ENCODE data around the gene ZNRF4. TPM values are rescaled to one million over a fixed set of nuclear protein-coding genes. Genes with fewer than 3 reads are reported as not detected.

ZNRF4 gene
- total and polyA plus RNA-seq, 10 of the 15 experiments (the other 5 are each of a cell fraction or from before 2014, with no cell fraction given) = not detected

DNA sequence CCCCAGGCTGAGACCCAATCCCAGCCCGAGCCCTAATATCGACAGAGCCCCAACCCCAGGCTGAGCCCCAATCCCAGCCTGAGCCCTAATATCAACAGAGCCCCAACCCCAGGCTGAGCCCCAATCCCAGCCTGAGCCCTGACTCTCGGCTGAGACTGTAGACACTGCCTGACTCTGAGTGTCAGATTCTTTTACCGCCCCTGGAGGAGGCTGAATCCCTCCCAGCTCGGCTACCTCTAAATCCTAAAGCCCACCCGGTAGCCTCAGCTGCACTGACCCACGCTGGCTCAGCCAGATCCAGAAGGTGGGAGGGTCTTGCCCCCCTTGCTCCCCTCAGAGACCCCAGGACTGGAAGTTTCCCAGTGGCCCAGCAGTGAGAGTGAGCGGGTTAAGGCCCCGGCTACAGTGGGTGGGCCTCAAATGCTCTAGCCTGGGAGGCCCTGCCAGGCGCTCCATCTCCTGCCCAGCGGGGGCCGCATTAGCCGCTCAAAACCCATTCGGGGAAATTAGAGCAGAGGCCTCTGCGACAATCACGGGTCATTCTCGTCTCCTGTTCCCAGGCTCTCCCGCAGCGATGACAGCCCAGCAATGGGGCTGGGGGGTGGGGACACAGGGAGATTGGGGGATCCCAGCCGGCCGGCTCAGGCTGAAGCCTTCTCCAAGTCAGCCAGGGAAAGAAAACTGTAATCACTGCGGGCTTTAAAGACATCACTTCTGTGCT is 43.8 kb downstream of the ZNRF4 start (continued):
- TF ChIP-seq, protein P1, sequence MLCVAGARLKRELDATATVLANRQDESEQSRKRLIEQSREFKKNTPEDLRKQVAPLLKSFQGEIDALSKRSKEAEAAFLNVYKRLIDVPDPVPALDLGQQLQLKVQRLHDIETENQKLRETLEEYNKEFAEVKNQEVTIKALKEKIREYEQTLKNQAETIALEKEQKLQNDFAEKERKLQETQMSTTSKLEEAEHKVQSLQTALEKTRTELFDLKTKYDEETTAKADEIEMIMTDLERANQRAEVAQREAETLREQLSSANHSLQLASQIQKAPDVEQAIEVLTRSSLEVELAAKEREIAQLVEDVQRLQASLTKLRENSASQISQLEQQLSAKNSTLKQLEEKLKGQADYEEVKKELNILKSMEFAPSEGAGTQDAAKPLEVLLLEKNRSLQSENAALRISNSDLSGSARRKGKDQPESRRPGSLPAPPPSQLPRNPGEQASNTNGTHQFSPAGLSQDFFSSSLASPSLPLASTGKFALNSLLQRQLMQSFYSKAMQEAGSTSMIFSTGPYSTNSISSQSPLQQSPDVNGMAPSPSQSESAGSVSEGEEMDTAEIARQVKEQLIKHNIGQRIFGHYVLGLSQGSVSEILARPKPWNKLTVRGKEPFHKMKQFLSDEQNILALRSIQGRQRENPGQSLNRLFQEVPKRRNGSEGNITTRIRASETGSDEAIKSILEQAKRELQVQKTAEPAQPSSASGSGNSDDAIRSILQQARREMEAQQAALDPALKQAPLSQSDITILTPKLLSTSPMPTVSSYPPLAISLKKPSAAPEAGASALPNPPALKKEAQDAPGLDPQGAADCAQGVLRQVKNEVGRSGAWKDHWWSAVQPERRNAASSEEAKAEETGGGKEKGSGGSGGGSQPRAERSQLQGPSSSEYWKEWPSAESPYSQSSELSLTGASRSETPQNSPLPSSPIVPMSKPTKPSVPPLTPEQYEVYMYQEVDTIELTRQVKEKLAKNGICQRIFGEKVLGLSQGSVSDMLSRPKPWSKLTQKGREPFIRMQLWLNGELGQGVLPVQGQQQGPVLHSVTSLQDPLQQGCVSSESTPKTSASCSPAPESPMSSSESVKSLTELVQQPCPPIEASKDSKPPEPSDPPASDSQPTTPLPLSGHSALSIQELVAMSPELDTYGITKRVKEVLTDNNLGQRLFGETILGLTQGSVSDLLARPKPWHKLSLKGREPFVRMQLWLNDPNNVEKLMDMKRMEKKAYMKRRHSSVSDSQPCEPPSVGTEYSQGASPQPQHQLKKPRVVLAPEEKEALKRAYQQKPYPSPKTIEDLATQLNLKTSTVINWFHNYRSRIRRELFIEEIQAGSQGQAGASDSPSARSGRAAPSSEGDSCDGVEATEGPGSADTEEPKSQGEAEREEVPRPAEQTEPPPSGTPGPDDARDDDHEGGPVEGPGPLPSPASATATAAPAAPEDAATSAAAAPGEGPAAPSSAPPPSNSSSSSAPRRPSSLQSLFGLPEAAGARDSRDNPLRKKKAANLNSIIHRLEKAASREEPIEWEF (IDR thresholded peaks at IDR 0.05; ENCODE audit: insufficient replicate concordance, low read depth, low read length) = no peak
- TF ChIP-seq TCF12 (IDR thresholded peaks at IDR 0.05; ENCODE audit: low read depth, low read length) (no peak), CBFB (IDR thresholded peaks at IDR 0.05; ENCODE audit: low read depth) (no peak), PAX8 (IDR thresholded peaks at IDR 0.05) (no peak), NFYA (IDR thresholded peaks at IDR 0.05; ENCODE audit: borderline replicate concordance, low read depth, low read length) (no peak)
- TF ChIP-seq, protein P2, sequence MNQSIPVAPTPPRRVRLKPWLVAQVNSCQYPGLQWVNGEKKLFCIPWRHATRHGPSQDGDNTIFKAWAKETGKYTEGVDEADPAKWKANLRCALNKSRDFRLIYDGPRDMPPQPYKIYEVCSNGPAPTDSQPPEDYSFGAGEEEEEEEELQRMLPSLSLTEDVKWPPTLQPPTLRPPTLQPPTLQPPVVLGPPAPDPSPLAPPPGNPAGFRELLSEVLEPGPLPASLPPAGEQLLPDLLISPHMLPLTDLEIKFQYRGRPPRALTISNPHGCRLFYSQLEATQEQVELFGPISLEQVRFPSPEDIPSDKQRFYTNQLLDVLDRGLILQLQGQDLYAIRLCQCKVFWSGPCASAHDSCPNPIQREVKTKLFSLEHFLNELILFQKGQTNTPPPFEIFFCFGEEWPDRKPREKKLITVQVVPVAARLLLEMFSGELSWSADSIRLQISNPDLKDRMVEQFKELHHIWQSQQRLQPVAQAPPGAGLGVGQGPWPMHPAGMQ (IDR thresholded peaks at IDR 0.05; ENCODE audit: borderline replicate concordance) = no peak
- TF ChIP-seq, protein P3, sequence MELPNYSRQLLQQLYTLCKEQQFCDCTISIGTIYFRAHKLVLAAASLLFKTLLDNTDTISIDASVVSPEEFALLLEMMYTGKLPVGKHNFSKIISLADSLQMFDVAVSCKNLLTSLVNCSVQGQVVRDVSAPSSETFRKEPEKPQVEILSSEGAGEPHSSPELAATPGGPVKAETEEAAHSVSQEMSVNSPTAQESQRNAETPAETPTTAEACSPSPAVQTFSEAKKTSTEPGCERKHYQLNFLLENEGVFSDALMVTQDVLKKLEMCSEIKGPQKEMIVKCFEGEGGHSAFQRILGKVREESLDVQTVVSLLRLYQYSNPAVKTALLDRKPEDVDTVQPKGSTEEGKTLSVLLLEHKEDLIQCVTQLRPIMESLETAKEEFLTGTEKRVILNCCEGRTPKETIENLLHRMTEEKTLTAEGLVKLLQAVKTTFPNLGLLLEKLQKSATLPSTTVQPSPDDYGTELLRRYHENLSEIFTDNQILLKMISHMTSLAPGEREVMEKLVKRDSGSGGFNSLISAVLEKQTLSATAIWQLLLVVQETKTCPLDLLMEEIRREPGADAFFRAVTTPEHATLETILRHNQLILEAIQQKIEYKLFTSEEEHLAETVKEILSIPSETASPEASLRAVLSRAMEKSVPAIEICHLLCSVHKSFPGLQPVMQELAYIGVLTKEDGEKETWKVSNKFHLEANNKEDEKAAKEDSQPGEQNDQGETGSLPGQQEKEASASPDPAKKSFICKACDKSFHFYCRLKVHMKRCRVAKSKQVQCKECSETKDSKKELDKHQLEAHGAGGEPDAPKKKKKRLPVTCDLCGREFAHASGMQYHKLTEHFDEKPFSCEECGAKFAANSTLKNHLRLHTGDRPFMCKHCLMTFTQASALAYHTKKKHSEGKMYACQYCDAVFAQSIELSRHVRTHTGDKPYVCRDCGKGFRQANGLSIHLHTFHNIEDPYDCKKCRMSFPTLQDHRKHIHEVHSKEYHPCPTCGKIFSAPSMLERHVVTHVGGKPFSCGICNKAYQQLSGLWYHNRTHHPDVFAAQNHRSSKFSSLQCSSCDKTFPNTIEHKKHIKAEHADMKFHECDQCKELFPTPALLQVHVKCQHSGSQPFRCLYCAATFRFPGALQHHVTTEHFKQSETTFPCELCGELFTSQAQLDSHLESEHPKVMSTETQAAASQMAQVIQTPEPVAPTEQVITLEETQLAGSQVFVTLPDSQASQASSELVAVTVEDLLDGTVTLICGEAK (IDR thresholded peaks at IDR 0.05; ENCODE audit: borderline replicate concordance) = no peak

Data from GM12878 (cell line).